WI38 (cell line): Measurements from ENCODE around the gene S100A5.
A peak's percentile ranks its signal among the peaks of the same experiment; 100 is the strongest.

Experiments used
- H3K4me3 ChIP-seq: 2 replicates; pipeline ENCODE4 v1.5.1; 2011; ENCODE audit warnings: low read depth, mild to moderate bottlenecking, control low read depth, low read length
- TF ChIP-seq, protein P1 (sequence below): IDR thresholded peaks from 2 replicates; pipeline ENCODE4 v1.5.1; 2012; ENCODE audit warnings: low read depth, mild to moderate bottlenecking, control low read depth, low read length

The S100A5 gene

DNA sequence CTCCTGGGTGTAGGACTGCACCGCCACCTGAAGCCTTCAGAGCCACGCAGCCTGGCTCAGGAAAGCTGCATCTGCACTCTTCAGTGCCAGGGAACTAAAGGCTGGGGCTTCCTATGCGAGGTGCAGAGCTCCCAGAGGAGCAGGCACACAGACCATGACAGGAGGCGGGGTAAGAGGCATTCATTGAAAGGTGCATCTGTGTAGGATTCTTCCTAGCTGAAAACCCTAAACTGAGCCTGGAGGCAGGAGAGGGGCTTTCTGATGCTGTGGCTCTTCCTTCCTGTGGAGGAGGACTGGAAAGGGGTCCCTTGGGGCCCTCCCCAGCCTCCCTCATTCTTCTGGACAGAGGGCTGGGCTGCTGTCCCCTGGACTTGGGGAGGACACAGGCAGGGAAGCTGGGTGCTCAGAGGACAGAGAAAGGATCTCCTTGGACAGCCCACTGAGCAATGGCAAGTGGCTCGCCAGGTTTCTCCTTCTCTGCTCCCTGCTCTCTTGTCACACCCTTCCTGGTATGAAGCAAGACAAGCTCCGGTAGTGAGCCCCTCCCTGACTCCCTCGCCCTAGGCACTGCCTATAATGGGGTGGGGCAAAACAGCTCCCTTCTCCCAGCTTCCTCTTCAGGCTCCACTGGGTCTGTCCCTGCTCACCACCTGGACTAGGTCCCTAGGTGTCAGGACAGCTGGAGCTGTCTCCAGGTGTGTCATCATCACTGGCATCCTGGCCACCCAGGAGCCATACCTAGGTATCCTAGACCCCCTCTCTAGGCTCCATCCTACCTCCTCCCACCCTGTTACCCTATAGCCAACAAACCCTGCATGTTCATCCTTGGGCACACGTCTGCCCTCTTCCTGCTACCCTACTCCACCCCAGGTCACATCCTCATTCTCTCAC lies 25.0 kb downstream of the S100A5 start:
- H3K4me3 ChIP-seq: no peak overlapping the region
- TF ChIP-seq, protein P1, sequence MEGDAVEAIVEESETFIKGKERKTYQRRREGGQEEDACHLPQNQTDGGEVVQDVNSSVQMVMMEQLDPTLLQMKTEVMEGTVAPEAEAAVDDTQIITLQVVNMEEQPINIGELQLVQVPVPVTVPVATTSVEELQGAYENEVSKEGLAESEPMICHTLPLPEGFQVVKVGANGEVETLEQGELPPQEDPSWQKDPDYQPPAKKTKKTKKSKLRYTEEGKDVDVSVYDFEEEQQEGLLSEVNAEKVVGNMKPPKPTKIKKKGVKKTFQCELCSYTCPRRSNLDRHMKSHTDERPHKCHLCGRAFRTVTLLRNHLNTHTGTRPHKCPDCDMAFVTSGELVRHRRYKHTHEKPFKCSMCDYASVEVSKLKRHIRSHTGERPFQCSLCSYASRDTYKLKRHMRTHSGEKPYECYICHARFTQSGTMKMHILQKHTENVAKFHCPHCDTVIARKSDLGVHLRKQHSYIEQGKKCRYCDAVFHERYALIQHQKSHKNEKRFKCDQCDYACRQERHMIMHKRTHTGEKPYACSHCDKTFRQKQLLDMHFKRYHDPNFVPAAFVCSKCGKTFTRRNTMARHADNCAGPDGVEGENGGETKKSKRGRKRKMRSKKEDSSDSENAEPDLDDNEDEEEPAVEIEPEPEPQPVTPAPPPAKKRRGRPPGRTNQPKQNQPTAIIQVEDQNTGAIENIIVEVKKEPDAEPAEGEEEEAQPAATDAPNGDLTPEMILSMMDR: no peak

DNA sequence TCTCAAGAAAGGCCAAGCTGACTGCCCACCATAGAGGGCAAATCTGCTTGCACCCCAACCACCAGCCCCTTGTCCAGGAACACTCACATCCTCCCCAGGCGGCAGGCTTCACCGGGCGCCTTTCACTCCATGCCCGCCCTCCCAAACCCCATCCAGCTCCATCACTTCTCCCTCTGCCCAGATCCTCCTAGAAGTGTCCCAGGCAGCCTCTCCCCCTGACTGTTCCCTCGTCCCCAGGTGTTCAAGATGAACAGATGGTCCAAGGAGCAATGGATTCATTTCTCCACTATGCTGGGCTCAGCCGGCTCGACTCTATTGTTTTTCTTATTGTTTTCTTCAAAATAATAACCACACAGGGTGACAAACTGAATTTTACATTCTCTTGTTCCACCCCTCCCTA lies 27.1 kb downstream of the S100A5 start:
- H3K4me3 ChIP-seq: no peak overlapping the region
- TF ChIP-seq, protein P1: no peak

DNA sequence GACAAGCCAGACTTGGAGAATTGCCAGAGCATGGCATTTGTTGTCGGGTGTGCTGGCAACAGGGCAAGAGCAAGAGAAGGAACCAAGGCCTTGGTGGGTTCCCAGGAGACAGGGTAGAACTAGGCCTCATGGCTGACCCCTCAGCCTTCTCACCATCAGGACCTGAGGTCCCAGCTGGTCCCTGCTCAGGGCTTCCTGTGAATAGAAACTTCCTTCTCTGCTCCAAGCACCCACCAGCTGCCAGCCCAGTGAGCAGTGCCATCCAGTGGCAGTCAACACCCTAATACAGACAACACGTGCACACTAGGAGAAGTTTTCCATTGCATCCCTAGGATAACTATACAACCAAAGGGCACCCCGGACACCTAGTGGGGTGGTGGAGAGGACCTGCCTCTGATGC lies 27.7 kb downstream of the S100A5 start:
- H3K4me3 ChIP-seq: no peak overlapping the region
- TF ChIP-seq, protein P1: no peak

DNA sequence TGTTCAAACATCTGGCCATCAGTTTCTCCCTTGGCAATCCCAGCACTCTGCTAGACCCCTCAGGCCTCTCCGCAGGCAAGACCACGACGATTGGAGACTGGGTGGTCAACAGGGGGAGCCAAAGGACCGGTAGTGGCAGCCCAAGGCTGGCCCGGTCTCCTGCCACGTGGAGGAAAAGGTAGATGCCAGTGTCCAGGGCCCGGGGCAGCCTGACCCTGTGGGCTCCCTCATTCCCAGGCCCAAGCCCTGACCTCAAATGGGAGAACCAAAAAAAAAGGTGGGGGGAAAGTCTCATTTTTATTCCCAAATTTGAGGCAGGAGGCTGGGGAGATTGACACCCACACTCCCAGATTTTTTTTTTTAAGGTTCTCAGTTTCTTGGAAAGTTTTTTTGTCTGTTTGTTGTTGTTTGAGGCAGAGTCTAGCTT lies 29.7 kb downstream of the S100A5 start:
- no peak overlapping the region for H3K4me3 ChIP-seq
- TF ChIP-seq, protein P1: peak; percentile 89

DNA sequence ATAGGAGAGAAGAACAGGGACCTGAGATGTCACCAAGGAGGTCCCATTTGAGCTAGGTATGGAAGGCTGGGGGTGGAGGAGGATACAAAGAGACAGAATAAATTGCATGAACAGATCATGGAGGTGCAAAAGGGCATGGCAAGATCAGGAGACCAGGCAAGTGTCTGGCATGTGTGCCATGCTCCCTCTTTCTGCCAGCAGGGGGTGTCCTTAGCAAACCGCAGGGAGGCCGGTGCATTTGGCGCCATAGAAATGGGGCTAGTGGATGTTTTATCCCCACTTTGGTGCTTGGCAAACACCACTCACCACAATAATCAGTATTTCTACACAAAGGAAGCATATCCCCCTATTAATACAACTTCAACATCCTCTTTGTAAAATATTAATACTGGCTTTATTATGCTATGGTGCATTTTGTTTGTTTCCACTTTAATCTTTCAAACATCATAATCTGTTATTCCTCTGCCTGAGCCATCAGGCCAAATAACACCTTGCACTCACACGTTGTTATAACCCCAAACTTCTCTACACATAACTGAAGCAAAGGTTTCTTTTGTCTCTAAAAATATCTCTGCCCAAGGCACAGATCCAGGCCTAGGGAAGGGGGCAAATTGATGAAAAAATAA lies 30.9 kb downstream of the S100A5 start:
- no peak overlapping the region for H3K4me3 ChIP-seq
- TF ChIP-seq, protein P1: peak; percentile 58

DNA sequence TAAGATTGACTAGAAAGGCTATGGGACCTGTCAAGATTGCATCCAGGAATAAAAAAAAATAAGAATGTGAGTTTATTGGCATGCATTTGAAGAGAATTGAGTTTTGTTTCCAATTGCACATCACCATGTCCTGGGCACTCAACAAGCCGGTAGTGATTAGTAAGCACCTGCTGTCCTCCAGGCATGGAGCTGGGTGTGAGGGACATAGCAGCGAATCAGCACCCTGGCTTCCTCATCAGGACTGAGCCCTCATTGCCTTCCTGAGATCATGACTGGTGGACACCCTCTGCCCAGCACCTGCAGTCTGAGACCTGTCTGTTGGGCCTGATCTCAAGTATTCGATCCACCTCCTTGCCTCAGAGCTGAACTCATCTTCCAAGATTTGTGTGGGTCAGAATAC lies 31.7 kb downstream of the S100A5 start:
- TF ChIP-seq, protein P1: no peak
- H3K4me3 ChIP-seq: no peak overlapping the region
